HG02798 (cell line): Measurements from ENCODE around the gene RBBP8NL.
A peak's percentile ranks its signal among the peaks of the same experiment; 100 is the strongest.

Source experiments
- ATAC-seq: cut with Tn5 transposase; IDR thresholded peaks from one replicate; pipeline ENCODE4 v1.9.1; 2021; ENCODE audit warnings: mild to moderate bottlenecking; ENCODE audit not compliant: unreplicated experiment, poor library complexity

Gene RBBP8NL

DNA sequence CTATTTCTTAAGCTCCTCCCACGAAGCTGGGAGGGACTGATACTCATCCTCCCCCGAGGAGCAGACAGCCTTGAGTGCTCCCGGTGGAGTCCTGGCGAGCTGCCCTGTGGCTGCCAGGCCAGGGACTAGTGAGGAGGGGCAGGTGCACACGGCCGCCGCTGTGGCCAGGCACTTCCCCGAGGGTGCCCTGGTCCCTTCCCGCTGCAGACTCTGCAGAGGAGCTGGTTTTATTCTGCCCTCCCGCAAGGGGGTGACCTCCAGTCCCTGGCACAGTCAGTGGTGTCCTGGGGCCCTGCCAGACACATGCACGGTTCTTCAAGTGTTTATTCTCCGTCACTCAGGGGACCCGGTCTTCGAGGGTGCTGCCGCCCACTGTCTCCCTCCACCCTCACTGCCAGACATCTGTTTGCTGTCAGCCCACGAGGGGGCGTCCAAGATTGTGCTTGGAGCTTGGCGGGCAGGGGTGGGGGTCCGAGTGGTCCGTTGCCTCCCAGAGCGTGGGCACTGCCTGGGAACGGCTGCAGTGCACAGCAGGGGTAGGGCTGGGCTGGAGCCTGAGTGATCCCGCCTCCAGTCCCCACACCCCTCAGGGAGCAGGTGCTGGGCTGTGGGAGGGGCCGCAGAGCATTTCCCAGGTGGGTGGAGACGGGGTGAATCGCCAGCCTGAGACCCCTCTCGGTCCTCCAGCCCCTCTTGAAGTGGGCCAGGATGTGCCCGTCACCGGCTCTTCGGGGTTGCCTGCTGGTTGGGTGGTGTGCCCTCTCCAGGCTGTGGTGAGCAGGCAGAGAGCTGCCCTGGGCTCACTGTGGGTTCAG lies 17.2 kb downstream of the RBBP8NL start:
- no peak for ATAC-seq

DNA sequence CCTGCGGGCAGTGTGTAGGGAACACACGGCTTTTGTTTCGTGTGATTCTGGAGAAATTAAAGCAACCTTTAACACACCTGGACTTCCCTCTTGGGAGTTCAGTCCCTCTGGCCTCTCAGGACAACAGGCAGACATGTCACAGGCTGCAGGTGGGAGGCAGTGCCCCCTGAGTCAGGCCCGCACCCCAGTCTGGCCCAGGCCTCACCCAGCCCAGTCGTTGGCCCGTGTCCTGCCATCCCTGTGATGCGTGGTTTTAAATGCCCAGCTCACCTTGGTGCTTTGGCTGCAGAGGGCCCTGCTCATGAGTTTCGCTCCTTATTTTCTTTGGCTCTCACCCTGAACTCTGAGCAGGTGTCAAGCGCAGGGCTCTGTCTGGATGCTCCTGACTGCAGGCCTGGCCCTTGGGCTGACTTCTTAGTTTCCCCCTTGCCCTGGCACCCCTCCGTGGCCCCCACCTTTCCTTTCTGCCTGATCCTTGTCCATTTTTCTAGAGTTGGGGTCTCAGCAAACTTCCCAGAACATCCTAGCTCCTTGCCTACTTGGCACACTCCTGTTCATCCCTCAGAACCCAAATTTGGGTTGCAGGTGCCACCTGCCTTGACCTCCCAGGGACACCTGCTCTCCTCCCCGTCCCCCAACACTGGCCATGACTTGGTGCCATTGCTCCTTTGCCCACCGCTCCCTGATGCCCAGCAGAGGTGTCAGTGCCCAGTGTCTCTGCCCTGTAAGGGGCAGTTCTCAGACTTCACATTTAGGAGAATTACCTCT lies 18.1 kb downstream of the RBBP8NL start:
- no peak for ATAC-seq

DNA sequence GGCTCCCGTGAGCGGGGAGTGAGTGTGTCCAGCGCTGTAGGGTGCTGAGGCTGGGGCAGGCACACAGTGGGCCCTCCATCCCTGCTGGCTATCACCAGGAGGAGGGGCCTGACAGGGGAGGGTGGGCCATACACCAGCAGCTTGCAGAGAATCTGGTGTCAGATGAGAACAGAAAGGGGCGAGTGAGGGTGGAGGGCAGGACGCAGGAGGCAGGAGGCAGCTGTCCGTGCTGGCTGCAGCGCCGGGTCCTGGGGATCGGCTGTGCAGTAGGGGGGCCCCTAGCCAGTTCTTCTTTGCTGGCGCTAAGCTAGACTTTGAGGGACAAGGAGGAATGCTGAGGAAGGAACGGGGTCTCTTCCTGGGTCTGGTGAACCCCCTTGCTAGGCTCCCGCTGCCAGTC lies 18.7 kb downstream of the RBBP8NL start:
- no peak for ATAC-seq

DNA sequence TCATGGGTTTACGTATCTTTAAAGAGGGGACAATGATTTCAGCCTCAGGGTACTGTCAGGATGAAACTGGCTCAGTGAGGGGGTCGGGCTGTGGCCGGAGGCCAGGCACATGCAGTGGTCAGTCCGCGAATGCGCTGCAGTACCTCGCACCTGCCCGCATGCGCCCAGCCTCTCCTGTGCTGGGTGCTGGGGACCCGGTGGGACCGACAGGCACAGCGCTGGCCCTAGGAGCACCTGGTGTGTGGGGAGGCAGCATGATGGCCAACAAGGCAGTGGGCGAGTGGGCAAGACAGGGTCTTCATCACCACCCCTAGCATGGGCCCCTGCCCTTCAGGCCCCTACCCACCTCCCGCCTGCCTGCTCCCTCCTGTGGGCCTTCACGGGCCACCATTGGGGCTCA lies 19.3 kb downstream of the RBBP8NL start:
- no peak for ATAC-seq

- peak; percentile 90 for ATAC-seq
Measured at GRCh38 chr20:62407221-62407992, 19.9 kb downstream of the RBBP8NL start, which contains the start of gene CABLES2. CABLES2 (minus strand) TSS chr20:62407285; CDS start chr20:62407276, 9 bp downstream.

- ATAC-seq, result peak; percentile 2
Measured at GRCh38 chr20:62406635-62407176, 20.6 kb downstream of the RBBP8NL start.

GRCh38 chr20:62405981-62406513 lies 21.3 kb downstream of the RBBP8NL start:
- no peak for ATAC-seq

DNA sequence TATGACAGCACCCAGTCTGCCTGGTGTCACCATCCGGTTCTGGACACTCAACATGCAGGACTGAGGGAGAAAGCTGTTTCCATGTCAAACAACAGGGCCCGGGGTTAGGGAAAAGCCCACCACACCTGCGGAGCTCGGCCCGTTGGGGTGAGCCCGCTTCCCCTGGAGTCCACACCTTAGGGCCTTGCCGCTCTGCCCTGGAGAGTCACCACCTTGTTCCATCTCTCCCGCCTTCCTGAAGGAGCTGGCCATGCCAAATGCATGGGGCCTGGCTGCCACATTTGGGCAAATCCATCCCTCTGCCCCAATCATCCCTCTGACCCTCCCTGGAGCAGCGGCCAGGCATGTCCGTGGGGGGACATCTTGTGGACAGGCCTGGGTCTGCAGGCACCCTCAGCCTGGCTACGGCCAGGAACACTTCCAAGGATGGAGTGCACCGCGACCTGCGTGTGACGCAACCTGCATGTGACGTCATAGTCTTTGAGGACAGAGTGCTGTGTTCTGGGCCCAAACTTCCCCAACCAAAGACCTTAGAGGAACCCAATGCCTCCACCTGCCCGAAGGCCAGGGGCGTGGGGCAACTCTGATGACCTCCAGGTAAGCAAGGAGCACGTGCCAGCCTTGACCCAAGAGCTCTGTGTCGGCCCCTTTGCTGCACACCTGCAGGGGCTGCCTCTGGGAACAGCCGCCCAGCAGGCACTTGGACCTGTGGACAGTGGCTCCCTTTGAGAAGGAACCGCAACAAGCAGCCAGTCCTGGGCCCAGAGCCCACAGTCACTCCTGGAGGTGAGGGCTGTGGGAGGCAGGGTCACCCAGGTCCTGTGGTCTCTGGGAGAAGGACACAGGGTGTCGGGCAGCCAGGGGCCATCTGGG lies 22.0 kb downstream of the RBBP8NL start:
- ATAC-seq, result no peak

GRCh38 chr20:62404761-62405107 lies 22.6 kb downstream of the RBBP8NL start:
- ATAC-seq, result no peak

GRCh38 chr20:62404112-62404665 lies 23.1 kb downstream of the RBBP8NL start:
- ATAC-seq, result no peak

DNA sequence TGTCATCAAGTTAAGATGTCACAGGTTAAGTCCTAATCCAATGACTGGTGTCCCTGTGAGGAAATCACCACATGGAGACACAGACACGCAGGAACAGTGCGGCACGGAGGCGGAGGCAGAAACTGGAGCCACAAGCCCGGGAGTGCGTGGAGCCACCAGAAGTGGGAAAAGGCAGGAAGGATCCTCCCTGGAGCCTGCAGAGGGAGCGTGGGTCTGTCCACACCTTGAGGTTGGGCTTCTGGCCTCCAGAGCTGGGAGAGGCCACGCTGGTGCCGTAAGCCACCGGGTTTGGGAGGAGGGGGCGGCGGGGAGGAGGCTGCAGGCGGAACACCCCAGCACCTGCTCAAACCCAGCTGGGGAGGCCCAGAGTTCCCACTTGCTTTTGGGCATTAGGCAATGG lies 24.0 kb downstream of the RBBP8NL start:
- no peak for ATAC-seq

DNA sequence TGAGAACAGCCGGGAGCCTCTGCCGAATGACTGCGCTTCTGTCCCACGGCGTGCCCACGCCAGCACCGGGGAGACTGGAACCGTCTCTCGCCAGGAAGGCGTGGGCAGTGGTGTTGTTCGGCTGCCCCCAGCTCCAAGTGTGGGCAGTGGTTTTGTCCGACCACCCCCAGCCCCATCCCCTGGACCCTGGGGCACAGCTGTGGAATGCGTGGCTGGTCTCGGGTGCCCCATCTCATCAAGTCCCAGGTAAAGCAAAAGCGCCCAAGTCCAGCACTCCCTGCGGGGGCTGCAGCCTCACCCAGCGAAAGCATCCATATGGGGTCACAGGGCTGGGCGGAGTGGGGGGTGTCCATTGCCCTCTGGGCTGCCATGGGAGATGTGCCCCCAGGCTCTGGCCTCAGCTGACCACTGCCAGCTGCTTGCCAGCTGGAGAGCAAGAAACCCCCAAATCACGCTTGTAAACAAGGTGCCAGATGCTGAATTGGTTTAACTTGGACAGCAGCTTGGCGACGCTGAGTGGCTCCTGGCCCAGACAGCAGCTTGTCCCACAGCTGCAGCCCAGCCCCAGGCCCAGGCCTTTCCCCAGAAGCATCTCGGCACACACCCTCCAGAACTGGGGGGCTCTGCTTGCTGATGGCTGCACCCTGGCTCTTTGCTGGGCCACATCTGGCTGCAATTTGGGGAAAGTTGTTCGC lies 24.7 kb downstream of the RBBP8NL start:
- ATAC-seq, result no peak

DNA sequence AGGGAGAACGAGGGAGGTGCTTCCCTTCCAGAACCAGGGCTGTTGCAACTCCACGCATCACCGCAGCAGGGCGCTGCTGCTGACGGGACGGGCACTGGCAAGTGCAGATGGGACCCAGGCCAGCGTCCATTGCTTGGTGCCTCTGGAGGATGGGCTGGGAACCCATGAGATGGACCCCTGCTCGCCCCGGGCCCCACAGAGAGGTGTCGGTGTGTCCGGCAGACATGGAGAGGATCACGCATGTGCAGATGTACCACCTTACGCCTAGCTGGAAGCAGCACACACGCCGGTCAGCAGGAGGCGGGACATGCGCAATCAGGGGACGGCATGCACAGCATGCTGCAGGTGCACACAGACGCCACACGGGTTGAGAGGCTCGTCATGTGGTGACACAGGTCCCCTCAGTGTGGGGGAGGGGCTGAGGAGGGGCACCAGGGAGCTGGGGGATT lies 26.0 kb downstream of the RBBP8NL start:
- ATAC-seq, result no peak

GRCh38 chr20:62400541-62400940 lies 26.8 kb downstream of the RBBP8NL start:
- ATAC-seq, result no peak

DNA sequence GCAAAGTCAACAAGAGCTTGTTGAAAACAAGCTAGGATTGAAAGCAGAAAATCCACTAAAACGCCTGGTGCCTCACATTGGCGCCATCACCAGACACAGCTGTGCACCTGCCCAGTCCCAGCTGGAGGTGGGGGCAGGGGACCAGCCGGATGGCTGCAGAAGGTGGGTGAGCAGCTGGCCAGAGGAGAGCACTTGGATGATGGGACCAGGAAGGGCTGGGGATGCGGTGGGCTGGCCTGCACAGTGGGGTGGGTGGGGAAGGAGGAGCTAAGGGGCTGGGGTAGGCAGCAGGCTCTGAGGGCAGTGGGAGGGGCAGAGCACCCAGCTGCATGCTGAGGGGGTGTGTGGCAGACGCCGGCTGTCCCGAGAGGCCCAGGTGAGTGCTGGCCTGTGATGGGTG lies 27.3 kb downstream of the RBBP8NL start:
- no peak for ATAC-seq

DNA sequence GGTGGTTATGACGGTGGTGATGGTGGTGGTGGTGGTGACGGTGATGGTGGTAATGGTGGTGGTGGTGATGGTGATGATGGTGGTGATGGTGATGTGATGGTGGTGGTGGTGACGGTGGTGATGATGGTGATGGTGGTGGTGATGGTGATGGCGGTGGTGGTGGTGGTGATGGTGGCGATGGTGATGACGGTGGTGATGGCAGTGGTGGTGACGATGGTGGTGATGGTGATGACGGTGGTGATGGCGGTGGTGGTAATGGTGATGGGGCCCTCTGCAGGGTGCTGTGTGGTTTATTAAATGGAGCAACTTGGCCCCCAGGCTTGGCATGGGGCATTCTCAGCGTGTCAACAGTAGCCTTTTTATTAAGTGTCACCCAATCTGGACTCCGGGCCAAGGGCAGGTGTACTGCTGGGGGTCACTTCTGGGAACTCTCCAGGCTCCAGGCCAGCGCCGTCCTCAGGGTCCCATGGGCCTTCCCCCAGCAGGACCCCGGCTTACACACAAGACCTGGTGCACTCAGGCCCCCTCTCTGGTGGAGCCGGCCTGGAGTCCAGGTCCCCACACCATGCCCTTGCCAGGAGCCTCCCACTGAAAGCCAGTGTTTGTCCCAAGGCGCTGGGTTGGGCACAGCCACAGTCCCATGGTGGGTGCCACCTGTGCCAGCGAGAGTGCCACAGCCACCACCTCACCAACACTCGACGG lies 29.1 kb downstream of the RBBP8NL start:
- no peak for ATAC-seq

- ATAC-seq, result no peak
Measured at GRCh38 chr20:62396367-62397239, 30.7 kb downstream of the RBBP8NL start.
